HL-60 (cell line): ENCODE results near the gene TMEM141.

Experiments used
- POLR2AphosphoS5 ChIP-seq: IDR thresholded peaks from 2 replicates; pipeline ENCODE4 v1.6.1; 2012; ENCODE audit warnings: low read depth
- SPI1 ChIP-seq: IDR thresholded peaks from 2 replicates; pipeline ENCODE4 v1.6.1; 2012; ENCODE audit warnings: low read depth, mild to moderate bottlenecking, borderline replicate concordance
- TF ChIP-seq, protein P1 (sequence below): IDR thresholded peaks from one replicate; pipeline ENCODE4 v1.5.1; 2011; ENCODE audit warnings: low read length, control low read depth, inconsistent platforms; ENCODE audit not compliant: insufficient read depth
- TF ChIP-seq, protein P2 (sequence below): IDR thresholded peaks from 2 replicates; pipeline ENCODE4 v1.6.1; 2012; ENCODE audit warnings: low read depth; ENCODE audit not compliant: insufficient replicate concordance

DNA sequence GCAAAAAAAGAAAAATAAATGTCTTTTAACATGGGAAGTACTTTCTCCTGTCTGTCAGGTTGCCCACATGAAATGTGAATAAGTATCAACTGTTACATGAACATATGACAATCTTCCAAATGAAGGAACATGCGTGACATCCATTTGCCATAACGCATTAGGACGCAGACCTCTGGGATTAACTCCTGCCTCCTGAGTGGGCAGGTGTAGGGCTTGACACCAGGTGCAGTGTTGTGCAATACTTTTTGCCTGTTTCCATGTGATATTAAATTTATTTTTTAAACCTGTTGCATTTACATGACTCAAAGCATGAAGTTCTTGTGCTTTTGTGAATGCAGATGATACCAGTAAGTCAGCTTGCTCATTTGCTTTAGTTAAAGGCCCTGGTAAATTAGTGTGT, 8.7 kb upstream of the TMEM141 start:
- TF ChIP-seq, protein P1, sequence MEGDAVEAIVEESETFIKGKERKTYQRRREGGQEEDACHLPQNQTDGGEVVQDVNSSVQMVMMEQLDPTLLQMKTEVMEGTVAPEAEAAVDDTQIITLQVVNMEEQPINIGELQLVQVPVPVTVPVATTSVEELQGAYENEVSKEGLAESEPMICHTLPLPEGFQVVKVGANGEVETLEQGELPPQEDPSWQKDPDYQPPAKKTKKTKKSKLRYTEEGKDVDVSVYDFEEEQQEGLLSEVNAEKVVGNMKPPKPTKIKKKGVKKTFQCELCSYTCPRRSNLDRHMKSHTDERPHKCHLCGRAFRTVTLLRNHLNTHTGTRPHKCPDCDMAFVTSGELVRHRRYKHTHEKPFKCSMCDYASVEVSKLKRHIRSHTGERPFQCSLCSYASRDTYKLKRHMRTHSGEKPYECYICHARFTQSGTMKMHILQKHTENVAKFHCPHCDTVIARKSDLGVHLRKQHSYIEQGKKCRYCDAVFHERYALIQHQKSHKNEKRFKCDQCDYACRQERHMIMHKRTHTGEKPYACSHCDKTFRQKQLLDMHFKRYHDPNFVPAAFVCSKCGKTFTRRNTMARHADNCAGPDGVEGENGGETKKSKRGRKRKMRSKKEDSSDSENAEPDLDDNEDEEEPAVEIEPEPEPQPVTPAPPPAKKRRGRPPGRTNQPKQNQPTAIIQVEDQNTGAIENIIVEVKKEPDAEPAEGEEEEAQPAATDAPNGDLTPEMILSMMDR, result no peak
- TF ChIP-seq, protein P2, sequence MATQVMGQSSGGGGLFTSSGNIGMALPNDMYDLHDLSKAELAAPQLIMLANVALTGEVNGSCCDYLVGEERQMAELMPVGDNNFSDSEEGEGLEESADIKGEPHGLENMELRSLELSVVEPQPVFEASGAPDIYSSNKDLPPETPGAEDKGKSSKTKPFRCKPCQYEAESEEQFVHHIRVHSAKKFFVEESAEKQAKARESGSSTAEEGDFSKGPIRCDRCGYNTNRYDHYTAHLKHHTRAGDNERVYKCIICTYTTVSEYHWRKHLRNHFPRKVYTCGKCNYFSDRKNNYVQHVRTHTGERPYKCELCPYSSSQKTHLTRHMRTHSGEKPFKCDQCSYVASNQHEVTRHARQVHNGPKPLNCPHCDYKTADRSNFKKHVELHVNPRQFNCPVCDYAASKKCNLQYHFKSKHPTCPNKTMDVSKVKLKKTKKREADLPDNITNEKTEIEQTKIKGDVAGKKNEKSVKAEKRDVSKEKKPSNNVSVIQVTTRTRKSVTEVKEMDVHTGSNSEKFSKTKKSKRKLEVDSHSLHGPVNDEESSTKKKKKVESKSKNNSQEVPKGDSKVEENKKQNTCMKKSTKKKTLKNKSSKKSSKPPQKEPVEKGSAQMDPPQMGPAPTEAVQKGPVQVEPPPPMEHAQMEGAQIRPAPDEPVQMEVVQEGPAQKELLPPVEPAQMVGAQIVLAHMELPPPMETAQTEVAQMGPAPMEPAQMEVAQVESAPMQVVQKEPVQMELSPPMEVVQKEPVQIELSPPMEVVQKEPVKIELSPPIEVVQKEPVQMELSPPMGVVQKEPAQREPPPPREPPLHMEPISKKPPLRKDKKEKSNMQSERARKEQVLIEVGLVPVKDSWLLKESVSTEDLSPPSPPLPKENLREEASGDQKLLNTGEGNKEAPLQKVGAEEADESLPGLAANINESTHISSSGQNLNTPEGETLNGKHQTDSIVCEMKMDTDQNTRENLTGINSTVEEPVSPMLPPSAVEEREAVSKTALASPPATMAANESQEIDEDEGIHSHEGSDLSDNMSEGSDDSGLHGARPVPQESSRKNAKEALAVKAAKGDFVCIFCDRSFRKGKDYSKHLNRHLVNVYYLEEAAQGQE, result no peak
- TF ChIP-seq POLR2AphosphoS5, result no peak
- no peak for TF ChIP-seq SPI1
